GM18507 (cell line): Measurements from ENCODE around the gene ADAM17.
"Not testable (repeated sequence)": the region's sequence is repeated elsewhere in the genome, so short reads cannot be mapped to it uniquely, and the experiment has no call there.

Source experiments
- DNase-seq: peaks from one replicate; pipeline ENCODE4 v3.0.0; 2011; ENCODE audit warnings: low read depth; ENCODE audit not compliant: insufficient read length; ENCODE audit errors: extremely low spot score
- FAIRE-seq: peaks from 2 replicates; lab custom pipeline; 2011; peaks lifted over from hg19 to GRCh38; lab: Jason Lieb, UNC

ADAM17 gene

DNA sequence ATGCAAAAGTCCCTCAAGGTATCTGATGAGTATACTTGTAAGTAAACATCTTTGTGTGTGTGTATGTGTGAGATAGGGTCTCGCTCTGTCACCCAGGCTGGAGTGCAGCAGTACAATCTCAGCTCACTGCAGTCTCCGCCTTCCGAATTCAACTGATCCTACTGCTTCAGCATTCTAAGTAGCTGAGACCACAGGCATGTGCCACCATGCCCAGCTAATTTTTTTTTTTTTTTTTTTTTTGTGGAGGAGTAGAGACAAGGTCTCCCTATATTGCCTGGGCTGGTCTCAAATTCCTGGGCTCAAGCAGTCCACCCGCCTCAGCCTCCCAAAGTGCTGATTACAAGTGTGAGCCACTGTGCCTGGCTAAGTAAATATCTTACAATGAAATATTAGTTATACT, 23.2 kb downstream of the ADAM17 start:
- no peak for FAIRE-seq
- no peak for DNase-seq

DNA sequence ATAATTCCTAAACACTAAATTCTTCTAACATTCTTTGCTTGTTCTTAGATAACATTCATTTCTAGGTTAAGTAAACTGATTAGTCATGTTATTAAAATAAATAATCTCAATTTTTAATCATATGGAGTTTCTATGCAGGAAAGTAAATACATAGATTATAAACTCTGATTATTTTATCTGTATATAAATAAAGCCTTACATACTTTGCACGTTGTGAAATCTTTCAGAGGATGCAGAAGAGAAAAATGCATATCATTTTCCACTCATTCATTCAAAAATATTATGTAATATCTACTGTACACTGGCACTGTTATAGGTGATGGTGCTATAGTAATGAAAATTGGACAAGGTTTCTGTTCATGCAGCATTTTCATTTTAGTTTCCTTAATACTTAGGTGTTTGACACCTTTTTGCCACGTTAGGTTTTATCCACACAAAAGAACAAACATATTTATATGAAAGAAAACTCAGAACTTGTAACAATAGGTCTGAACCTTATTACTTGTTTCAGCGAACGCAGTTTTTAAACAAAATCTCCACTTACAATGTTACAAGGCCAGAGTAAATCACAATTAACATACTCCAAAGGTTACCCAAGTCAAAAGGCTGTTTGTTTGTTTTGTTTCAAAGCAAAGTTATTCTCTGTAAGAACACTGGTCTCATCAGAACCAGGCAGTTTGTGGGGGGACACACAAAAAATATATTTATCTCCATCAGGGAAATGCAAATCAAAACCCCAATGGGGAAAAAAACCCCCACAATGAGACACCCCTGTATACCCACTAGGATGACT, 27.4 kb downstream of the ADAM17 start:
- DNase-seq, result no peak
- no peak for FAIRE-seq

DNA sequence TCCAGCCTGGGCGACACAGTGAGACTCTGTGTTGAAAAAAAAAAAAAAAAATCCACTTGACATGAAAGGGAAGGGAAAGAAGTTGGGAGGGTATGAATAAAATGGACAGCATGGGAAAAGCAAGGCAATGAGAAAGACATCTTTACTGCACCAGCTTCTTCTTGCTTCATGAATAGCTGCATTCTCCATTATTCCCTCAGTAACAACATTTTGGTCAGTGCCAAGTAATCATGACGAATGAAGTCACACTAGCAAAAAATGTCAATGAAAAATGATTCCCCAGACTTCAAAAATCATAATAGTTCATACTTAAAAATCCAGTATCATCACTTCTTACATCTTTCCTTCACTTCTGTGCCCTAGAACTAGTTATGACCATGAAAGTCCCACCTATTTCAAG, 30.4 kb downstream of the ADAM17 start:
- DNase-seq, result no peak
- no peak for FAIRE-seq

DNA sequence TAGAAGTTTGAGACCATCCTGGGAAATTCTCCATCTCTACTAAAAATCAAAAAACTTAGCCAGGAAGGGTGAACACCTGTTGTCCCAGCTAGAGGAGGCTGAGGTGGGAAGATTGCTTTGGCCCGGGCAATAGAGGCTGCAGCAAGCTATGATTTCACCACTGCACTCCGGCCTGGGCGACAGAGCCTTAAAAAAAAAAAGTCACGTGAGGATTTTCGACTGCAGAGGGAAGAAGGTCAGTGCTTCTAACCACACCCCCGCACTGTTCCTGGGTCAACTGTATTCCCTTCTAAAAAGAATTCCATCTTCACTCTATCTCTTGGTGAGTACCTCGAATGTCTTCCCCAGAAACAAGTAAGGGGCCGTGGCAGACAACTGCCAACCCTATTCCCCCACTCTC, 31.3 kb downstream of the ADAM17 start:
- DNase-seq, result no peak
- FAIRE-seq, result no peak

DNA sequence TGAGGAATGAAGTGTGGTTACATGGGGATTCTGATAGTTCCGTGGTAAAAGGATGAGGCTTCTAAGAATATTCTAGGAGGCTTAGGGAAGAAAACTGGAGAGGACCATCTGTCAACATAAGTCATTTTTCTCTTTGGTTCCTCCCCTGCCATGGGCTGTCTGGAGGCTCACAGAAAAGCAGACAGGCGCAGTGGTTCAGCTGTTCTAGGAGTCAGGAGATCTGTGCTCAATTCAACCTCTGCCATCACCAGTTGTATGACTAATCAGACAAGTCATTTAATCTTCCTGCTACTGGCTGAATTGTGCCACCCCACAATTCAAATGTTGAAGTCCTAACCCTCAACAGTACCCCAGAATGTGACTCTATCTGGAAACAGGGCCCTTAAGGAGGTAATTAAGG, 36.4 kb downstream of the ADAM17 start:
- FAIRE-seq (no peak), DNase-seq (no peak)

DNA sequence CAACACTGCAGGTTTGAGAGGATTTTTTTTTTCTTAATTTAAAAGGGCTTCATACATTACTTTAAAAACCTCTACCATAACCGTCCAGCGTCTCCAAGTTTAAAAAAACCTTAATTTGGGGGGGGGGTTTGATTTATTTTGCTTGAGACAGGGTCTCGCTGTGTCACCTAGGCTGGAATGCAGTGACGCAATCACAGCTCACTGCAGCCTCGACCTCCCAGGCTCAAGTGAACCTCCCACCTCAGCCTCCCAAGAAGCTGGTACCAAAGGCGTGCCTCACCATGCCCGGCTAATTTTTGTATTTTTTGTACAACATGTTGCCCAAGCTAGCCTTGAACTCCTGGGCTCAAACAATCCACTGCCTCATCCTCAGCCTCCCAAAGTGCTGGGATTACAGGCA, 36.9 kb downstream of the ADAM17 start:
- DNase-seq, result no peak
- FAIRE-seq, result no peak

DNA sequence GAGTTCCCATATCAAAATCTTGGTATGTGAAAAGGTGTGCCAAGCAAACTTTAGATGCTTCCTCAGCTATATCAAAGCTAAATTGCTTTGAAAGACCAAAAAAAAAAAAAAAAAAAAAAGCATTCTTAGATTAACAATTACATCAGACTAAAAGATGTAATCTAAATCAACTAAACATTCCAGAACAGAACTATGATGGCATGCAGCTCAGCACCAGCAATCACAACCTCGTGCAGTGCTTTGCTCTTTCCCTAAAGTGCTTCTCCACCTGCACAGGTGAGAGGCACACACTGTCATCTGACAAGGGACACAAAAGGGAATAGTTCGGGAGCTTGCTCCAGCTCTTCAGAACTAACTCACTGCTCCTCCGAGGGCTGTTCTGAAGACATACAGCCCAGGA, 37.5 kb downstream of the ADAM17 start:
- no peak for FAIRE-seq

DNA sequence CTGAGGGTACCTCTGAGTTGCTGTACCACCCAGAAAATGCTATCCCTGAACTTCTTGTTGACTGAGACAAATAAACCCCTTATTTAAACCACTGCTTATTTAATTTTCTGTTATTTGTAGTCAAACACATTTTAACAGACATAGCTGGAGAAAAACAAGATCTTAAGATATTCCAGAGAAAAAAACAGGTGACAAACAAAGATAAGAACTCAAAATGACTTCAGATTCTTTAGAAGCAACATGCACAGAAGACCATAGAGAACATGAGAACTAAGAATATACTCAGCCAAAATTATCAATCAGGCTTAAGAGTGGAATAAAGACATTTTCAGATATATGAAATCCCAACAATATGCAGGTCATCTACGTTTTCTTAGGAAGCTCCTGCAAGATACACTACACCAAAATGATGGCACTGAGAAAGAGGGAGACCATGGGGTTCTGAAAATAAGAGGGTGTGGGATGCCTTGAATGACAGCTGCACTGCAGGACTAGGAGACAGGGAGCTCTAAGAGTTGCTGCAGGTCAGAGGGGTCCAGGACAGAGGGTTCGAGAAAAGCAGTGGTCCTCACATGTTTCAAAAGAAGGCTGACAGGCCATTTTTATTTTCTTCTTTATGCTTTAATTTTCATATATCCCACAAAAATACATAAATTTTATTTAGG, 38.4 kb downstream of the ADAM17 start:
- DNase-seq (no peak), FAIRE-seq (no peak)

More for the DNA sequence above, 37.5 kb downstream of the ADAM17 start:
- DNase-seq, result no peak

DNA sequence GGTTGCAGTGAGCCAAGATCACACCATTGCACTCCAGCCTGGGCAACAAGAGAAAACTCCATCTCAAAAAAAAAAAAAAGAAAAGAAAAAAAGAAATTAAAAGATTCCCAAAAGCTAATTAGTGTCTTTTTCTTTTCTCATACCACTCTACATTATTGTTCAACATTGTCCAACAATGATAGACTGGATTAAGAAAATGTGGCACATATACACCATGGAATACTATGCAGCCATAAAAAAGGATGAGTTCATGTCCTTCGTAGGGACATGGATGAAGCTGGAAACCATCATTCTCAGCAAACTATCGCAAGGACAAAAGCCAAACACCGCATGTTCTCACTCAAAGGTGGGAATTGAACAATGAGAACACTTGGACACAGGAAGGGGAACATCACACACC, 41.7 kb downstream of the ADAM17 start:
- not testable (repeated sequence) for DNase-seq, FAIRE-seq

DNA sequence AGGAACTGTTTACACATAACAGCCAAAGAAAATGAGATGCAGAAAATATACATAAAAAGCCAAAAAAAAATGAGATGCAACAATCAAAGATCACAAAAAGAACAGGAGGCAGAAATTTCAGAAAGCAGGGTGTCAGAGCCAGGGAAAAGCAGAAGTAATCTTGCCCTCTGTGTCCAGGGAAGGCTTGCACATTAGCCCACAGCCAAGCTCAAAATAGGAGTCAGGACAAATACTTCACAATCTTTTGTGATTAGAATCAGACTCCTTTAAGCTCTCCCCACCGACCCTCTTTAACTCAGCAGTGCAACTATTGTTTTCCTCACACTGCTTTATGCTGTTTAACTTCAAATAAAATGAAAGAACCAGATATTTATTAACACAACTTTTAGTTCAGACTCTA, 46.7 kb downstream of the ADAM17 start:
- DNase-seq (no peak), FAIRE-seq (no peak)

DNA sequence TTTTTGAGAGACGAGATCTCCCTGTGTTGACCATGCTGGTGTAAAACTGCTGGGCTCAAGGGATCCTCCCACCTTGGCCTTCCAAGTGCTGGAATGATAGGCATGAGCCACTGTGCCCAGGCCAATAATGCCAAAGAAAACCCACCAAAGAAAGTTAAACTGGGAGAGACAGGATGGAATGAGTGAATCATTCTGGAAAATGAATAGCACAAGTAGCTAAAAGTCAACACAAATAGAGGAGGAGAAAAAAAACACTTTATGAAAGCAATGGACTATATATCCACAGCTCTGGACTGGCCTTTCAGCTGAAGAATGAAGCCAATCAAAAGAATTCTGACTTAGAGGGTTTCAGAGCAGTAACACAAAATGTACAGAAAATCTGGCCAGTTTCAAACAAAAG, 57.4 kb downstream of the ADAM17 start:
- no peak for DNase-seq
- no peak for FAIRE-seq

DNA sequence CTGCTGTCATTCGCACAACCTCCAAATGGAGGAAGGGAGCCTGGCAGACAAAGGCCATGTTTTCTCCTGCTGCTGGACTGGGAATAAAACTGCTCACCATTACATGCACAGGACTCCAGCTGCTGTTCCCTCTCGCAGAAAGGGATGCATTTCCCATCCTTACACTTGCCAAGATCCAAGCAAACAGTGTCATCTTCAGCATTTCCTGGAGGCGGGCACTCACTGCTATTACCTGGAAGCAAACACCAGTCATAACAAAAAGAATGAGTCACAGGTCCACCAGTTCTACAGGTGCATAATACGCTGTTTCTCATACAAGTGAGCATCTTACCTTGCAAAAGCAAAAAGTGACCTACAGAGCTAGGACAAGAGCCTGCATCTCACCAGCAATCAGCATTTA, 58.6 kb downstream of the ADAM17 start:
- FAIRE-seq (no peak), DNase-seq (no peak)

DNA sequence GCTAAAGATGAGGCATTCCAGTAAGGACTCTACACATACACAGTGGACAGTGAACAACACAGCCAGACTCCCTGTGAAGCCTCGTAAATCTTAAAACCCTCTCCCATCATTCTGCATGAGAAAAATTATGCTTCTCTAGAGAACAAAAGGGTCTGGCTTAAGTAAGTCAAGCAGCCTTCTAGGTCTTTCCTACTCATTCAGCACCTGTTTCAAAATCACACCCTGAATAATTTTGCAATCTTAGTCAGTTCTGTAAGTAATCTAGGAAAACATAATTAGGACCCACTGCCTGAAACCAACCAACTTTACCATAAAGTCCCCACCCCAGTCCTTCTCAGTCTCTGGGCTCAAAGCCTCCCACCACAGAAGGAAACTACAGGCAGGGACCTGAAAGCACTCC, 61.5 kb downstream of the ADAM17 start:
- DNase-seq, result no peak
- no peak for FAIRE-seq

DNA sequence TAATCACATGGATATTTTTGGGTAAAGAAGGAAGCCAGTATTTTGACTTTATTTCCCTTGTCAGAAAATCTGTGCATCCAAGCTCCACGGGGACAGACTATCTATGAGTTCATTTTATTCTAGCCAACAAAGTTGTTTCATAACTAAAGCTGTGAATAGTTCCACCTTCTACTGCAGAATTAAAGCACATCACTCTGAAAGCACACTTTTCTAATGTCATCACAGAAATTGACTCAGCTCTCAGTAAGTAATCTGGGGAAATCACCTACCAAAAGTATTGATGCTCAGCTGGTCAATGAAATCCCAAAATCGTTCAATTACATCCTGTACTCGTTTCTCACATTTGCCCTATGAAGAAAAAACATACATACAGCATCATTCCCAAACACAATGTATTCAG, 62.2 kb downstream of the ADAM17 start:
- no peak for DNase-seq
- FAIRE-seq, result no peak

DNA sequence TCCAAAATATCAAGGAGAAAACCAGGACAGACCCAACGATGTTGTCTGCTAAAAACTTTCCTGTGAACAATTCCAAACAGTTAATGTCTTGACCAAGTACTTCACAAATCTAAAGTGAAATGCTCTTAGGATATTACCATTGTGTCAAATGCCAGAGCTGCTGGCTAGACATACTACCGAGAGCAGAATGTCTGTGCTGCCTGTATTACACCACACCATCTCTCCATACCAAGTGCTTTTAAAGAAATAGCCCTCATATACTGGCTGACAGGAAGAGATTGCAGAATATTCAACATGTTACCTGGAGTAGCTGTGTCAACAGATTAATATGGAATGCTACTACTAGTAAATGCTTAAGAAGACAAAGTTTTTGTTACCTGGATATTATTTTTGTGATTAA, 62.7 kb downstream of the ADAM17 start:
- no peak for FAIRE-seq

DNA sequence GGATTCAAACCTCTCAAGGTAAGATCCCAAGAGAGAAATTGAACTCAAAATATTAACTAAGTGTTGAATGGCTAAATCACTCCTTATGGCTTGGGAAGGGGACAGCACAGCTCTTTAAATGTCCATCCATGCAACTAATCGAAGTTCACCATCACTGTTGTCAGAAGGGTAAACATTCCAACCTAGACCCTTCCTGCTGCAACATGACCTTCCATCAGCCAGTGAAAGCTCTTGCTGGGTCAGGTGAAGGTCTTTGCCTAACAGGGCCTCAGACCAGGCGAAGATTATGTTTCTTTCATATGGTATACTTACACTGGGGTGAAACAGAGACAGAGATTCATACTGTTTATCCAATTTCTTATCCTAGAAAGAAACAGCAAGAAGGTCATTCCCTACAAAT, 64.8 kb downstream of the ADAM17 start:
- FAIRE-seq (no peak), DNase-seq (no peak)

More for the DNA sequence above, 62.7 kb downstream of the ADAM17 start:
- no peak for DNase-seq

DNA sequence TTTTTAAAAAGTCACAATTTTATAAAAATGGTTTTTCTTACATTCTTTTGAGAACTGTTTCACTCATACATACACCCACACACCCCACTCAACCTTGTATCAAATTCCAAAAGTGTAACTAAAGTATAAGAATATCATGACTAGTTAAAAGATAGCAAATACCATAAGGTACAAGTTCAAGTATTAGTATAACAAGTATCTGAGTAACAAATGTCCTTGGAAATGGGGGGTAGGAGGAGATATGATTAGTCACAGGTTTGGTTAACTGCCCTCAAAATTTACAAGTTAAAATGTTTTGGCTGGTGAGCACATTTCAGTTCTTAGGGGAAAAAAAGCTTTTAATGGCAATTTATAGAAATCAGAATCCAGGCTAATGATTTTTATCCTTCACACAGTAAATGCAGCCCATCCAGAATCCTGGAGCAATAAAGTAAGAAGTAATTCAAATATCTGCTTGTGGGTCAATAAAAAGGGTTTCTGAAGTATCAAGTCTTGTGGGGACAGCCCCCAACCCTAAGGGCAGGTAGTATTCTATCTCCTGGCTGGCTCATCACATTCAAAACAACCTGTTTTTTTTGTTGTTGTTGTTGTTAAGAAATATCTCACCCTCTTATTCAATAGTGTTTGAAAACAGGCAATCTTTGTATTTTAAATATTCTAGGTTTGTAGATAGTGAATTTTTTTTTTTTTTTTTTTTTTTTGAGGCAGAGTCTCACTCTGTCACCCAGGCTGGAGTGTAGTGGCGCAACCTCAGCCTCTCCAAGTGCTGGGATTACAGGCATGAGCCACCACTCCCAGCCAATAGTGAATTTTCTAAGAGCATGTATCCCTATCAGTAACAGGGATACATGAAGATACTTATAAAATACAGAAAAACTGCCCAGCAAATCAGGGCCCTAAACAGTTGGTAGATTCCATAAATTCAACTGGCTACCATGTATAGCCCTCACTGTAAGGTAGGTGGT, 66.8 kb downstream of the ADAM17 start:
- FAIRE-seq, result no peak
- no peak for DNase-seq

DNA sequence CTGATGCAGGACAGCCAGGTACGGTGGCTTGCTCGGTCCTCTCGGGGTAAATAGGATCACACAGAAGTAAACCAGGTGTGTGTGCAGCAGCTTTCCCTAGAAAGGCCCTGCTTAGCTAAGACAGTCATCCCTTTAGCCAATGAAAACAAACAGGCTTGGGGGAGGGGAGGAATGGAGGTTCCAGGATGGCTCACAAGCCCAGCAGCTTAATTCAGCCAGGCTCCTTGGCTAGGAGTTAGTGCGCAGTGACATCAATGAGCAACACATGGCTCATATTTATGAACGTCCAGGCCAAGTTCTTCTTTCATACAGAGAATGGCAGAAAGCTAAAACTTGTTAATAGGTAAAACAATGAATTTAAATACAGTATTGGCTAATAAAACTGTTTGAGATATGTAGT, 71.1 kb downstream of the ADAM17 start:
- FAIRE-seq, result no peak

DNA sequence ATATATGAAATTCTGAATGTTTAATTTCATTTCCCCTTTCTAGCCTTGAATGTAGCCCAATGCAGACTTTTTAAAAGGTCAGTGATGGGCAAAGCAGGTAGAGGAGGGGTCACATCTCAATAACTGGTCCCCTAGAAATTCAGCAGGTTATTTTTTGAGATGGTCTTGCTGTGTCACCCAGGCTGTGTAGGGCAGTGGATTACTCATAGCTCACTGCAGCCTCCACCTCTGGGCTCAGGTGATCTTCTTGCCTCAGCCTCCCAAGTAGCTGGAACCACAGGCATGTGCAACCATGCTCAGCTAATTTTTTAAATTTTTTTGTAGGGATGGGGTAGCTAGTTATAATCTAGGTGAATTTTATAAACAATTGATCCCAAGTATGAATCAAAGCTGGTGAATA, 72.5 kb downstream of the ADAM17 start:
- DNase-seq (no peak), FAIRE-seq (no peak)

More for the DNA sequence above, 71.1 kb downstream of the ADAM17 start:
- DNase-seq, result no peak

DNA sequence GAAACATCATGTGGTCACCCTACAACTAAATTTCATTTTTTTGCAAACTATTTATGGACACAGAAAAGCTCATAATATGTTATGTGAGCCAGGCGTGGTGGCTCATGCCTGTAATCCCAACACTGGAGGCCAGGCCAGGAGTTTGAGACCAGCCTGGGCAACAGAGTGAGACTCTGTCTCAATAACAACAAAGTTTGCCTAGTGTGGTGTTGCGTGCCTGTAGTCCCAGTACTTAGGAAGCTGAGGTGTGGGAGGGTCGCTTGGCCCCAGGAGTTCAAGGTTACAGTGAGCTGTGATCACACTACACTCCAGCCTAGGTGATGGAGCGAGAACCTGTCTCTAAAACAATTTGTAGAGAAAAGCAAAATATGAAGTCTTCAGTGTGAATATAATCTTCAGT, 75.5 kb downstream of the ADAM17 start:
- no peak for DNase-seq
- FAIRE-seq, result no peak
